Smooth muscle cell of the brain vasculature (primary cell): ENCODE results near the gene DPYD.

Experiments used
- DNase-seq: peaks from one replicate; pipeline ENCODE4 v3.0.0-alpha.2; 2012; ENCODE audit warnings: low read depth, low spot score

Gene DPYD

GRCh38 chr1:97621955-97622354 lies 298.9 kb downstream of the DPYD start:
- no peak for DNase-seq

- DNase-seq, result no peak
Measured at GRCh38 chr1:97619706-97620105, 301.1 kb downstream of the DPYD start.

GRCh38 chr1:97610748-97611147 lies 310.1 kb downstream of the DPYD start:
- no peak for DNase-seq

- DNase-seq, result no peak
Measured at GRCh38 chr1:97610102-97610501, 310.7 kb downstream of the DPYD start.

DNA sequence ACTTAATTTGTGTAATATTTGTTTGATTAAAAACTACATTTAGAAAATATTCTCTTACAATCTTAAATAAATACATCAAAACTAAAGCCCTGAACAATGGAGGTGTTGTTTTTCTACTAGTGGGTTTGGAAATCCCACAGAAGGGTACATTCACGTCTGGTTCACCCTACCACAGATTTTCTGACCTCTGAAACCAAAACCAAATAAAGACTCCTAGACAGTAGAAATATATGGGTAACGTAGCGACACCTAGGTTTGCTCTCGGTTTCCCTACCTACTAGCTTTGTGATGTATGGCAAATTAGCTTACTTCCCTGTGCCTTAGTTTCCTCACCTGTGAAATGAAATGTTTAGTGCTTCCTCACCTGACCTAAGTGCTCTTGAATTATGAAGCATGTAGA lies 312.6 kb downstream of the DPYD start:
- no peak for DNase-seq

DNA sequence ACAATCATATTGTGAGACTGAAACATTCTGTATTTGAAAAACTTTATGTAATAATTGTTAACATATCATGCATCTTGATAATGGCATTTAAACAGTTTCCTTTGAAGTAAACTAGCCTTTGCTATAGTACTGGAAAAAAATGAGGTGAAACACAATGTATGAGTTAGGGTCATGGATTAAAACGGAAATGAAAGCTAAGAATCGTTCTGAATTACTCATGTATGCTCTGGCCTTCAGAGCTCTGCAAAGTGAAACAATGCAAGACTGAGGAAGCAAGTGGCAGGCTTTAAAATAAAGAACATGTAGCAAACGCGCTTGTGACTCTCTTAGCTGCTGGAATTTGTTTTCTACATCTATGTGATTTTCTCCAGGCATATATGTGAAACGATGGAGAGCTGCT lies 317.1 kb downstream of the DPYD start:
- DNase-seq, result no peak

DNA sequence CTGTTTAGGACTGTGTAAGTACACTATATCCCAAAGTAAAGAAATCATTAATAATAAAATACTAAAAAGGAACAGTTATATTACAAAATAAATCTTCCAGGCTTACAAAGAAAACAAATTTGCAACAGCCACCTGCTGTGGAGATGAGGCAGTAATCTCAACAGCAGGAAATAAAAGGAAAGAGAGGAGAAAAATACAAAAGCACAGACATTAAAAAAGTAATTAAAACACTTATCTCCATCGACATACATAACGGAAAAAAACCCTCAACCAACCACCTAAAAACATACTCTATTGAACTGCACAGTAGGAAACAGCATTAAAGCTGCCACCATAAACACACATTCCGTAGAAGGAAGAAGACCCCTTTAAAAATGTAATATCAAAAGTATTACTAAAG lies 317.6 kb downstream of the DPYD start:
- no peak for DNase-seq

GRCh38 chr1:97599447-97599846 lies 321.4 kb downstream of the DPYD start:
- DNase-seq, result no peak

GRCh38 chr1:97593192-97593591 lies 327.6 kb downstream of the DPYD start:
- DNase-seq, result no peak

DNA sequence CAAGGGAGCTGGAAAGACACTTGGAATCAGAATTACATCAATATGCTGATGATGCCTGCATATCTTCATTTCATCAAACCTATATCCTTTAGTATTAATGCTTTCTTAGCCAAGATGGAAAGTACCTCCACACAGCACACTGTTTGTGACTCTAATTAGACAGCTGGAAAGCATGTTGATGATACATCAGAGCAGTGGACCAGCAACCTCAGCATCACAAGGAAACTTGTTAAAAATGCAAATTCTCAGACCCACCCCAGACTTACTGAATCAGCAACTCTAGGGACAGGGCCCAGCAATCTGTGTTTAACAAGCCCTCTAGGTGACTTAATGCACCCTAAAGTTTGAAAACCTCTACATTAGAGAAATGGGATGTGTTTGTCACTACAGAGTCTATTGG lies 332.1 kb downstream of the DPYD start:
- no peak for DNase-seq

GRCh38 chr1:97581614-97582051 lies 339.2 kb downstream of the DPYD start:
- no peak for DNase-seq

- DNase-seq, result no peak
Measured at GRCh38 chr1:97577613-97578012, 343.2 kb downstream of the DPYD start.

- DNase-seq, result no peak
Measured at GRCh38 chr1:97573553-97573952, 347.3 kb downstream of the DPYD start.

GRCh38 chr1:97572561-97572960 lies 348.3 kb downstream of the DPYD start:
- DNase-seq, result no peak

GRCh38 chr1:97571760-97572159 lies 349.1 kb downstream of the DPYD start:
- no peak for DNase-seq

DNA sequence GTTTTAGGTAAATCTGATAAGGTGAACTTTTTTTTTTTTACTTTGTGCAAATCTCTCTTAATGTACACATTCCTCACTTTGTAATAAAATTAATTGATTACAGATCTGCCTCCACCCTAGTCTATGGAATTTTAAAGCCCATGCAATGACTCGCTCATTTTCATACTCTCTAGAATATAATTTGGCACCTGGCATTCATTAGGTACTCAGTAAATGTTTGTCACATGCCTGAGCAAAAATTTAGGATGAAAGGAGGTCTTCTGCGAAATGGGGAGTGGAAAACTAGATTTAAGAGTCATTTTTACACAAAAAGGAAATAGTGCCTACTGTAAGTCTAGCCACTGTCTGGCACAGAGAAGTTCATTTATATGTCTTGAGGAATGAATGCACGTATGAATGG lies 350.1 kb downstream of the DPYD start:
- DNase-seq, result no peak

DNA sequence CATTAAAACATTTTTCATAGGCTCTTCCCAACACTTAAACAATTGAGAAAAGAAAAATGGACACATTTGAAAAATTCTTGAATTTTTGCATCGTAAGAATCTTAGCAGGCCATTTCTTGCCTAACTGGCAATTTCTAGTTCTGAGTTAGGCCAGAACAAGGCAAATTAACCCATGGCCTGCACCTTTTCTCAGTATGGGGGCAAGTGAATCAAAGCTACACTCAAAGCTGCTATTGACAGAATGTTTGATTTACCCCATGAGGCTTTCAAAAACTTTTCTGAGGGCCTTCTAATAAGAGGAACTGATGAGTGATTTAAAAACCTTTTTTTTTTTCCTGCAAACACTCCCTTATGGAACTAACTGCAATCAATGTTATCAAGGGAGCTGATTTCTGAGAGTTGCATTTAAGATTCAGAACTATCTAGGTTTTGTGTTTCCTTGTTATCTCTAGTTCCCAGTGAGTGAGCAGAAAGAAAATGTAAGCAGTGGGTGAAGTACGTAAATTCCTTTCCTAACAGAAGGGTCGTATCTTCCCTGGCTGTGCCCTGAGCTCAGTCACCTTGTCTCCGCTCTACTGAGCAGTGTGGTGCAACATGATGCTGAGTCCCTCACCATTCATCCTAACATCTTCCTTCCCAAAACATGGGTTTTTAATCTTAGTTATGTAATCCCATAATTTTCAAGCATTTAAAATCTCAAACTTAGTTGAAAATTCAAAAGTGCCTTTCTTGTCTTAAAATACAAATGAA lies 353.7 kb downstream of the DPYD start:
- no peak for DNase-seq

DNA sequence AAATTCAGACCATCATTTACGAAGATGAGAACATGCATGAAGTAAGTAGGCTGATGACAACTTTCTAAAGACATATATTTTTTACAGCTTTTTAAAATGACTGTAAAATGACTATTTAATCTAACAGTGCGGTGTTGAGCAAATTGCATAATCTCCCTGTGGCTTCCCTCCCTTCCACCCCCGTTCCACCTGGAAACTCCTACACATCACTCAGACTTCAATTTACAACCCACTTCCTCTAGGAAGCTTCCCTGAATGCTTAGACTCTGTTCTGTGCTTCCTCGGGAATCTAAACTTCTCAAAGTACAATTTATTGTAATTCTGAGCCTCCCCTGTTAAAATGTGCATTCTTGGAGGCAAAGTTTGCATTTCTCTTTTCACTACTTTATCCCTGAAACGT lies 354.9 kb downstream of the DPYD start:
- no peak for DNase-seq

GRCh38 chr1:97563926-97564325 lies 356.9 kb downstream of the DPYD start:
- no peak for DNase-seq

DNA sequence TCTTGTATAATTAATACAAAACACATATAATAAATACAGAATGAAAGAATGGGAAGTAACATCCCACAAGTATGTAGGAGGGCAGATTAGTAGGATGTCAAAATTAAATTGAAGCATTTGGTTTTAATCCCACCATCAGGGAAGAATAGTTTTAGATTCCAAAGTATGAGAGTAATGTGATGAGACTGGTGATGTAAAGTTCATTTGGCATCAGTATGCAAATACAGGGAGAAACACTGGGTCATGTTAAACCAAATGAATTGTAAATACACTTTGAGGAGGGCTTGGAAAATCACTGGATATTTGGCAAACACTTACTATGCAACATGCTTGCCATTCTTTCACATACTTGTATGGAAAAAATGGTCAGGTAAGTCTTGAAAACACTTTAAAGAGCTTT lies 358.8 kb downstream of the DPYD start:
- DNase-seq, result no peak

GRCh38 chr1:97560714-97561113 lies 360.1 kb downstream of the DPYD start:
- no peak for DNase-seq

GRCh38 chr1:97553971-97554370 lies 366.9 kb downstream of the DPYD start:
- DNase-seq, result no peak

DNA sequence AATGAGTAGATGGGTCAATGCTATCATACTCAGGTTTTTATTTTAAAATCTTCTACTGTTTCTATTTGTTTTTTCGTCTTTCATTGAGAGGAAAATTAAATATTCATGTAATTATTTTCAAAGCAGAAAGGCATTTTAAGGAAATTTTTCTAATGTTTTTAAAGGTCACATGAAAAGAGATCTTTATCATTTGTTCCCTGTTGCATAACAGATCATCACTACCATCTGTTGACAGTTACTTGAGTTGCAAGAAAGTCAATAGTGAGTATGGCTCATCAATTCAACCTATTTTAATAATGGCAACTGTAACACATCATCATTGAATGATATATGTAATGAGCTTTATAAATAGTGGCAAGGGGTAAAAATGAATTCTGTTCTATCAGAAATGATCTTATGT lies 369.7 kb downstream of the DPYD start:
- DNase-seq, result no peak

DNA sequence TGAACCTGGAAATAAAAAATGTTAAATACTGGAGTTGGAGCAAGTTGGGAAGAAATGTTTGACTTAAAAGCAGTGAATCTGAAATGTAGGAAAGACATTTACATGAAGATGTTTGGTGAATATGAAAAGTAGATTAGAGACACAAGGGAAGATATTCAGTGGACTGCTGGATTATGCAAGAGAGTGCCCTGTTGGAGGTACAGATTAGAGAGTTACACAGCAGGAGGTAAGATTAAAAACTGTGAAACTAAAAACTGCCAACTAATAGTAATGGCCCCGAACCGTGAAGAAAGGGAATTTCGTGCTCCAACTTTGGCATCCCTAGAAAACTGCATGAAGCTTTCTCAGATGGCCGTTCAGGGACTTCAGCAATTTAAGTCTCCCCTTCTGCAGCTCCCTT lies 375.4 kb downstream of the DPYD start:
- no peak for DNase-seq
